ENCODE data around the gene PARVG. TPM values are rescaled to one million over a fixed set of nuclear protein-coding genes. Genes with fewer than 3 reads are reported as not detected.

Gene PARVG
- polyA plus RNA-seq, 1 experiment: 0.01 TPM

DNA sequence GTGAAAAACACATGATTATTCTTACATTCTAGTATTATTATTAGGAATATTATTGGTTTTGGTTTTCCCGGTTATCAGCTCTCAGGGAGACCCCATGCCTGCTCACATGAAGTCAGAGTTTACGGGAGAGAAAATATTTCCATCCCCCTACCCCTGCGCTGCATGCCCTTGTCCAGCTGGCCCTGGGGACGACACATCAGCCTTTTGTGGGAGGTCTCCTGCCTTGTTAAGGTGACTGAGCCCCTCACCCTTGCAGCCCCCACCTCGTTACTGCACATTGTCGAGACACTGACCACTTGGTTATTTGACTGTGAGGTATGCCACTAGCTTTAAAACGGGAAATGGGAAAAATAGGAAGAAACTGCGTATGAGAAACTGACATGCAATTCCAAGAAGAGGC is 63.0 kb downstream of the PARVG start:
- ChIA-PET CTCF (no interaction called here), POLR2A (no interaction called here)
- TF ChIP-seq, protein P1, sequence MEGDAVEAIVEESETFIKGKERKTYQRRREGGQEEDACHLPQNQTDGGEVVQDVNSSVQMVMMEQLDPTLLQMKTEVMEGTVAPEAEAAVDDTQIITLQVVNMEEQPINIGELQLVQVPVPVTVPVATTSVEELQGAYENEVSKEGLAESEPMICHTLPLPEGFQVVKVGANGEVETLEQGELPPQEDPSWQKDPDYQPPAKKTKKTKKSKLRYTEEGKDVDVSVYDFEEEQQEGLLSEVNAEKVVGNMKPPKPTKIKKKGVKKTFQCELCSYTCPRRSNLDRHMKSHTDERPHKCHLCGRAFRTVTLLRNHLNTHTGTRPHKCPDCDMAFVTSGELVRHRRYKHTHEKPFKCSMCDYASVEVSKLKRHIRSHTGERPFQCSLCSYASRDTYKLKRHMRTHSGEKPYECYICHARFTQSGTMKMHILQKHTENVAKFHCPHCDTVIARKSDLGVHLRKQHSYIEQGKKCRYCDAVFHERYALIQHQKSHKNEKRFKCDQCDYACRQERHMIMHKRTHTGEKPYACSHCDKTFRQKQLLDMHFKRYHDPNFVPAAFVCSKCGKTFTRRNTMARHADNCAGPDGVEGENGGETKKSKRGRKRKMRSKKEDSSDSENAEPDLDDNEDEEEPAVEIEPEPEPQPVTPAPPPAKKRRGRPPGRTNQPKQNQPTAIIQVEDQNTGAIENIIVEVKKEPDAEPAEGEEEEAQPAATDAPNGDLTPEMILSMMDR (IDR thresholded peaks at IDR 0.05; ENCODE audit: low read depth, low read length): no peak
- DNase-seq (ENCODE audit: low read depth, low spot score): no peak
- H3K9me3 ChIP-seq (ENCODE audit: control insufficient read depth, insufficient read depth, low read length): no peaks in the 10 kb centered on the region
- no peak overlapping the region for H3K4me3 ChIP-seq (ENCODE audit: low read depth, low read length)
- no peak overlapping the region for H3K27ac ChIP-seq (ENCODE audit: low read depth, low read length)
- peaks cover 5% of the 10 kb centered on the region for H3K27me3 ChIP-seq (ENCODE audit: control insufficient read depth, insufficient read depth, low read length)

DNA sequence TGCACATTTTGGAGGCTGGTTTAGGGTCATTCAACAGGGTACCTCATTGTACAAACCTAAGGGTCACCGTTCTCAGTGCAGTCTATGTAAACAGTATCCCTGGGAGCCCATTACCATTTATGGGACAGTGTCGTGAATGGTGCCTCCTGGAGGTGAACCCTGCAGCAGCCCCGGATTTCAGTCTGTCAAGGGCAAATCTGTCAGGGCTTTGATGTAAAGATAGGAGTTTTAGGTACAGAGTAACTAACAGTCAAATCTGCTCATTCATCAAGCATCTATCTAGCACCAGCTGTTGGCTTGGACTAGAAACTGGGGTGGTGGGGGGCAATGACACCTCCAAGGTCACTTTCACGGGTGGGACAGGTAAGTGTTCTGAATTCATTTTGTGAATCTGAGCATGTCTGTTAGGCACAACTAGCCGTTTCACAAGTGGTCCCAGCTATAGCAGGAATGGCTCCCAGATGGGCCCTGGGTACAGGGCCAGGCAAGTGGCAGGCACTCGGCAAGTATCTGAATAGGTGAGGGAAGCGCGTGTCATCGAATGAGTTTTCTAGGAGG is 63.6 kb downstream of the PARVG start:
- Histone ChIP-seq H3K9me3 (ENCODE audit: control insufficient read depth, insufficient read depth, low read length) (peaks cover 5% of the 10 kb centered on the region), H3K27ac (ENCODE audit: low read depth, low read length) (no peak overlapping the region), H3K4me3 (ENCODE audit: low read depth, low read length) (no peak overlapping the region), H3K27me3 (ENCODE audit: control insufficient read depth, insufficient read depth, low read length) (peaks cover 5% of the 10 kb centered on the region)
- DNase-seq (ENCODE audit: low read depth, low spot score): no peak
- ChIA-PET POLR2A (no interaction called here), CTCF (no interaction called here)
- TF ChIP-seq, protein P1 (IDR thresholded peaks at IDR 0.05; ENCODE audit: low read depth, low read length): no peak

DNA sequence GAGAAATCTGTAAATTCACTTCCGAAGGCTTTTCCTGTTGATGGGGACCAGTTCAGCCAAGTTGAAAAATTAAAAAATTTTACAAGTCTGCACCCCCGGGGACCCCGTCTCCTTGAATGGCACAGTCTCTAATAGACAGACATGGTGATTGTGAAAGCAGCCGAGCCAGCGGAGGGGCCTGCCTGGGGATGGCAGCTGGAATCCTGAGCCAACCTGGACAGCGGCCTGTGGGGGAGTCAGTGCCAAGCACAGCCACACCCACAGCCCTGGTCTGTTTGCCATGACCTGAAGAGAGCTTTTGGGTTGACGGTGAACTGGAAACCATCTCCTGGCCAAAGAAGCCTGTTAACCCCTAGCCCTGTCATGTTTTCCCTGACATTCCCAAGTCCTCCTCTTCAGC is 64.7 kb downstream of the PARVG start:
- Histone ChIP-seq H3K4me3 (ENCODE audit: low read depth, low read length) (no peak overlapping the region), H3K27me3 (ENCODE audit: control insufficient read depth, insufficient read depth, low read length) (peaks cover 5% of the 10 kb centered on the region), H3K27ac (ENCODE audit: low read depth, low read length) (no peak overlapping the region), H3K9me3 (ENCODE audit: control insufficient read depth, insufficient read depth, low read length) (peaks cover 10% of the 10 kb centered on the region)
- TF ChIP-seq, protein P1 (IDR thresholded peaks at IDR 0.05; ENCODE audit: low read depth, low read length): no peak
- CTCF ChIA-PET: no interaction called here
- POLR2A ChIA-PET: no interaction called here
- no peak for DNase-seq (ENCODE audit: low read depth, low spot score)

DNA sequence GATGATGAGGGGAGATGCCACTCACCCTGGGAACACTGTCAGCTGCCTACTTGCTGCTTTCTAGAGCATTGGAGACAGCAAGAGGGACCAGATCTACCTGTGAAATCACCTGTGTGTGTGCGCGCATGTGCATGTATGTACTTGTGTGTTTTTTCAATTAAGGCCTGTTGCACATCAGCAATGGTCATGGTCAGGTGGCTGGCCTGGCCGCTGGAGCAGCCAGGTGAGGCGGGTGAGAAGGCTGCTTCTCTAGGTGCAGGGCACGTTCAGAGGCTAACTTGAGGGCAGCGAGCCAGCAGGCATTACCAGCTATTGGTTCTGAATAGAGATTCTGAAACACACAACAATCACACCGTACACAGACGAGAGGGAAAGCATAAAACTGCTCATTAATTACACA is 65.1 kb downstream of the PARVG start:
- H3K27ac ChIP-seq (ENCODE audit: low read depth, low read length): no peak overlapping the region
- CTCF ChIA-PET: no interaction called here
- H3K4me3 ChIP-seq (ENCODE audit: low read depth, low read length): no peak overlapping the region
- peaks cover 15% of the 10 kb centered on the region for H3K9me3 ChIP-seq (ENCODE audit: control insufficient read depth, insufficient read depth, low read length)
- TF ChIP-seq, protein P1 (IDR thresholded peaks at IDR 0.05; ENCODE audit: low read depth, low read length): no peak
- H3K27me3 ChIP-seq (ENCODE audit: control insufficient read depth, insufficient read depth, low read length): peaks cover 5% of the 10 kb centered on the region
- no peak for DNase-seq (ENCODE audit: low read depth, low spot score)
- POLR2A ChIA-PET: no interaction called here

DNA sequence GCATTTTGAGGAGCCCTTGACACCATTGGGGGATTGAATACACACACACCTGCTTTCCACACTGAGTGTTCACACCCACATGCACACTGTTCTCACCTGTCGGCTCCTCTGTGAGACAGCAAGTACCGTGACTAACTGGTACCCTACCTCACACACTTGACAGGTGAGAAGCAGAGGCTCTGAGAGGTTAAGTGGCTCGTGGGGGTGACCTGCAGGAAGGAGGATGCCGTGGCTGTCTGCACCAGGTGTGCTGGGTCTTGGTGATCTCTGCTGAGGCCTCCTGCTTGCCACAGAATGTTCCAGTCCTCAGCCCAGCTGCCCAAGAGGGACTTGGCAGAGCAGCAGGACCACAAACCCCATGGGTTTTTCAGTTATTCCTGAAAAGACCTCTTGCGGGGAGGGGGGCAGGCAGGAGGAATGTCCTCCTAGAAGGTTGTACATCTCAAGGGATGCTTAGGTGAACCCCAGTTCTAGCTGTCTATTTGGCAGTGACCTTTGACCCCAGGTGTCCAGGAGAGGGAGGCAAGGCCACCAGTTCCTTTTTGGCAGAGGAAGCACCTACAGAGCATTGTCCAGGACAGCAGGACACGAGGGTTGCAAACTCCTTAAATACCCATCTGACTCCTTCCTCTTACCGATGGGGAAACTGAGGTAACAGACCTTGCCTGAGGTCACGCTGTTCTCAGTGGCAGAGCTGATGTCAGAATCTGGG is 66.0 kb downstream of the PARVG start:
- ChIA-PET POLR2A (no interaction called here), CTCF (no interaction called here)
- H3K9me3 ChIP-seq (ENCODE audit: control insufficient read depth, insufficient read depth, low read length): peaks cover 15% of the 10 kb centered on the region
- peaks cover 5% of the 10 kb centered on the region for H3K27me3 ChIP-seq (ENCODE audit: control insufficient read depth, insufficient read depth, low read length)
- no peak overlapping the region for H3K4me3 ChIP-seq (ENCODE audit: low read depth, low read length)
- no peak for DNase-seq (ENCODE audit: low read depth, low spot score)
- TF ChIP-seq, protein P1 (IDR thresholded peaks at IDR 0.05; ENCODE audit: low read depth, low read length): no peak
- H3K27ac ChIP-seq (ENCODE audit: low read depth, low read length): no peak overlapping the region
